HG03095 (cell line): ENCODE data around the gene LAMA3.

Experiments used
- ATAC-seq: cut with Tn5 transposase; IDR thresholded peaks from one replicate; pipeline ENCODE4 v1.9.1; 2021; ENCODE audit warnings: moderate library complexity; ENCODE audit not compliant: unreplicated experiment

The LAMA3 gene

GRCh38 chr18:23669804-23670405 is 19.3 kb upstream of the LAMA3 start:
- ATAC-seq: no peak

GRCh38 chr18:23671564-23671963 is 17.7 kb upstream of the LAMA3 start:
- no peak for ATAC-seq

- ATAC-seq: no peak
Measured at GRCh38 chr18:23673725-23674124, 15.5 kb upstream of the LAMA3 start.

- no peak for ATAC-seq
Measured at GRCh38 chr18:23675236-23675635, 14.0 kb upstream of the LAMA3 start.

GRCh38 chr18:23675896-23676295 is 13.4 kb upstream of the LAMA3 start:
- ATAC-seq: no peak

- ATAC-seq: no peak
Measured at GRCh38 chr18:23682045-23682444, 7.2 kb upstream of the LAMA3 start.

GRCh38 chr18:23682472-23682871 is 6.8 kb upstream of the LAMA3 start:
- ATAC-seq: no peak

GRCh38 chr18:23683155-23683554 is 6.1 kb upstream of the LAMA3 start:
- no peak for ATAC-seq

- ATAC-seq: no peak
Measured at GRCh38 chr18:23683671-23684070, 5.6 kb upstream of the LAMA3 start.

- ATAC-seq: no peak
Measured at GRCh38 chr18:23684515-23685197, 4.6 kb upstream of the LAMA3 start.

- no peak for ATAC-seq
Measured at GRCh38 chr18:23688528-23688927, 725 bp upstream of the LAMA3 start.

GRCh38 chr18:23689616-23690504 is 607 bp downstream of the LAMA3 start:
- ATAC-seq: no peak

- ATAC-seq: no peak
Measured at GRCh38 chr18:23690505-23691068, 1.3 kb downstream of the LAMA3 start.

GRCh38 chr18:23693846-23694245 is 4.6 kb downstream of the LAMA3 start:
- ATAC-seq: no peak

GRCh38 chr18:23694637-23695430 is 5.6 kb downstream of the LAMA3 start:
- ATAC-seq: no peak

- ATAC-seq: no peak
Measured at GRCh38 chr18:23701017-23701416, 11.8 kb downstream of the LAMA3 start.

- ATAC-seq: no peak
Measured at GRCh38 chr18:23701544-23702064, 12.4 kb downstream of the LAMA3 start.

- ATAC-seq: no peak
Measured at GRCh38 chr18:23702606-23703005, 13.4 kb downstream of the LAMA3 start.

GRCh38 chr18:23703057-23703986 is 14.1 kb downstream of the LAMA3 start:
- no peak for ATAC-seq
